ENCODE measurements around the gene CACNA1I. TPM values are rescaled to one million over a fixed set of nuclear protein-coding genes. Genes with fewer than 3 reads are reported as not detected.

CACNA1I gene
- total RNA-seq, 6 donors from 2014 or later = 0.15 to 4.2 (median 0.34) TPM

GRCh38 chr22:39712081-39712480 lies 141.5 kb downstream of the CACNA1I start:
- DNase-seq (no peak), ATAC-seq (ENCODE audit: low FRiP score in 2 of 2) (no peak)
- no peaks in the 10 kb centered on the region for H3K36me3 ChIP-seq
- no peaks in the 10 kb centered on the region for H3K27me3 ChIP-seq
- H3K27ac ChIP-seq = no peak overlapping the region
- H3K9me3 ChIP-seq = no peaks in the 10 kb centered on the region
- WGBS, 2 donors = 82 to 90% methylated on average over 1 of the region's 1 CpG
- H3K4me1 ChIP-seq = no peaks in the 10 kb centered on the region
- TF ChIP-seq POLR2AphosphoS5 (IDR thresholded peaks at IDR 0.05) = no peak
- TF ChIP-seq EP300 (IDR thresholded peaks at IDR 0.05) = no peak
- TF ChIP-seq POLR2A (IDR thresholded peaks at IDR 0.05) = no peak
- TF ChIP-seq CTCF (IDR thresholded peaks at IDR 0.05) = no peak
- H3K4me3 ChIP-seq = no peak overlapping the region

GRCh38 chr22:39712751-39713525 lies 142.4 kb downstream of the CACNA1I start:
- H3K4me1 ChIP-seq = no peaks in the 10 kb centered on the region
- TF ChIP-seq CTCF (IDR thresholded peaks at IDR 0.05) = no peak
- TF ChIP-seq EP300 (IDR thresholded peaks at IDR 0.05) = no peak
- TF ChIP-seq POLR2A (IDR thresholded peaks at IDR 0.05) = no peak
- no peak for TF ChIP-seq POLR2AphosphoS5 (IDR thresholded peaks at IDR 0.05)
- no peaks in the 10 kb centered on the region for H3K27me3 ChIP-seq
- no peak overlapping the region for H3K27ac ChIP-seq
- WGBS, 2 donors = 65 to 71% methylated on average over 18 of the region's 18 CpGs
- H3K9me3 ChIP-seq = no peaks in the 10 kb centered on the region
- no peak overlapping the region for H3K4me3 ChIP-seq
- no peak for DNase-seq
- ATAC-seq (ENCODE audit: low FRiP score in 2 of 2) = no peak
- no peaks in the 10 kb centered on the region for H3K36me3 ChIP-seq

DNA sequence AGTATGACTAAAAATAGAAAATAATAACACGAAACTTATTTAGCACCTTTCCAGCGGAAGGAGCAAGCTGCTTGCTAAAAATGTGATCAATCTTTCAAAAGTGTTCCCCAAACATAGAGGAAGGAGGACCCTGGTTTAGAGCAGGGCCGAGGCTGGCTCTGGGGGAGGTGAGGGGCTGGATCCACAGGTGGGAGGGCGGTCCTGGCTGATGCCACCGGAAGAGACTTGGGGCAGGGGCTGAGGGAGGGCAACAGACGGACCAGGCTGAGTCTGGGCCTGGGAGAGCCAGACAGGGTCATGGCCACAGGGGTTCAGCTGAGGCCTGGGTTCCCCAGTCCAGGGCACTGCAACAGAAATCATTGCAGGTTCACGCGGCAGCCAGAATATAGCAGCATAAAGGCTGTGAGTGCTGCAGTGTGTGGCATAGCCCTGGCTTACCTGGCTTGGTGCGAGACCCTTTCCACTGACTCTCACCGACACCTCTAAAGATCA lies 143.3 kb downstream of the CACNA1I start:
- Histone ChIP-seq H3K36me3 (no peaks in the 10 kb centered on the region), H3K27ac (no peak overlapping the region), H3K4me1 (no peaks in the 10 kb centered on the region), H3K9me3 (no peaks in the 10 kb centered on the region), H3K27me3 (no peaks in the 10 kb centered on the region), H3K4me3 (no peak overlapping the region)
- TF ChIP-seq CTCF (IDR thresholded peaks at IDR 0.05) = no peak
- TF ChIP-seq POLR2A (IDR thresholded peaks at IDR 0.05) = no peak
- no peak for TF ChIP-seq POLR2AphosphoS5 (IDR thresholded peaks at IDR 0.05)
- no peak for TF ChIP-seq EP300 (IDR thresholded peaks at IDR 0.05)
- 73 to 78% methylated on average over 7 to 10 of the region's 10 CpGs for WGBS, 2 donors
- no peak for ATAC-seq (ENCODE audit: low FRiP score in 2 of 2)
- DNase-seq = no peak

- H3K9me3 ChIP-seq = no peaks in the 10 kb centered on the region
- no peak for DNase-seq
- no peaks in the 10 kb centered on the region for H3K27me3 ChIP-seq
Observed at GRCh38 chr22:39714321-39714720, 143.8 kb downstream of the CACNA1I start.

More at GRCh38 chr22:39714321-39714720, 143.8 kb downstream of the CACNA1I start:
- WGBS, 2 donors = 79 to 83% methylated on average over 4 to 8 of the region's 8 CpGs
- no peak overlapping the region for H3K4me3 ChIP-seq
- no peaks in the 10 kb centered on the region for H3K36me3 ChIP-seq
- H3K27ac ChIP-seq = no peak overlapping the region
- peak in 1 of 2 donors; percentile 41 for ATAC-seq (ENCODE audit: low FRiP score in 2 of 2)
- TF ChIP-seq EP300 (IDR thresholded peaks at IDR 0.05) (no peak), POLR2A (IDR thresholded peaks at IDR 0.05) (no peak), POLR2AphosphoS5 (IDR thresholded peaks at IDR 0.05) (no peak), CTCF (IDR thresholded peaks at IDR 0.05) (no peak)
- no peaks in the 10 kb centered on the region for H3K4me1 ChIP-seq
